Bronchial epithelial cell (primary cell): ENCODE results near the gene ABHD4. TPM values are rescaled to one million over a fixed set of nuclear protein-coding genes. Genes with fewer than 3 reads are reported as not detected.

Source experiments
- DNase-seq: peaks from one replicate; pipeline ENCODE4 v3.0.0-alpha.2; 2010; ENCODE audit warnings: low read depth
- FAIRE-seq: peaks from 2 replicates; lab custom pipeline; 2011; peaks lifted over from hg19 to GRCh38; lab: Jason Lieb, UNC
- H3K27me3 ChIP-seq: 2 replicates; pipeline ENCODE4 v1.5.1; 2011; ENCODE audit warnings: low read length; ENCODE audit not compliant: control insufficient read depth, insufficient read depth
- H3K36me3 ChIP-seq: 2 replicates; pipeline ENCODE4 v1.5.1; 2011; ENCODE audit warnings: low read length; ENCODE audit not compliant: control insufficient read depth, insufficient read depth
- H3K4me3 ChIP-seq: 2 replicates; pipeline ENCODE4 v1.5.1; 2011; ENCODE audit warnings: mild to moderate bottlenecking, low read depth, low read length, control low read depth
- CTCF ChIP-seq: IDR thresholded peaks from 2 replicates; pipeline ENCODE4 v1.5.1; 2011; ENCODE audit warnings: mild to moderate bottlenecking, moderate library complexity, low read length, control low read depth, inconsistent platforms; ENCODE audit not compliant: insufficient read depth, severe bottlenecking
- total RNA-seq: library from RNA; depleted of rRNA; stranded (reverse); fragments of >200 nt; gene quantifications from 2 replicates; pipeline ENCODE4 v1.2.1, GENCODE V29; 2014

ABHD4 gene
- total RNA-seq, 1 donor from 2014 or later, result 5.3 TPM

GRCh38 chr14:22601996-22602395 is 3.9 kb downstream of the ABHD4 start:
- peaks cover 26% of the 10 kb centered on the region for H3K36me3 ChIP-seq
- no peaks in the 10 kb centered on the region for H3K27me3 ChIP-seq
- no peak for TF ChIP-seq CTCF
- no peak for DNase-seq
- FAIRE-seq, result no peak
- no peak overlapping the region for H3K4me3 ChIP-seq

- FAIRE-seq (no peak), DNase-seq (peak; percentile 81)
- TF ChIP-seq CTCF, result no peak
- Histone ChIP-seq H3K36me3 (peaks cover 32% of the 10 kb centered on the region), H3K4me3 (no peak overlapping the region), H3K27me3 (no peaks in the 10 kb centered on the region)
Measured at GRCh38 chr14:22602862-22603261, 4.8 kb downstream of the ABHD4 start.

DNA sequence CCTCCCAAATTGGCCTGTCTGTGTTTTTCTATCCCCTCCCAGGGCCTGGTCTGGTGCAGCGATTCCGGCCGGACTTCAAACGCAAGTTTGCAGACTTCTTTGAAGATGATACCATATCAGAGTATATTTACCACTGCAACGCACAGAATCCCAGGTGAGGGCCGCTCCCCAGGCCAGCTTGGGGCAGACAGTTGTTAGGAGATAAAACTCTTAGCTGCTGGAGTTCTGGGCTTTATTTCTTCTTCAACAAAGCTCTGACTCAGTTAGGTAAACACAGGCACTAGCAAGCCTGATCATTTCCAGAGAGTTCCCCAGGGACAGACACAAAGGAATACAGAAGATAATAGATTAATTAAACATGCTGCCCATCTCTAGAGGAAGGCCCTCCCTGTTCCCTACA is 8.3 kb downstream of the ABHD4 start:
- TF ChIP-seq CTCF, result no peak
- Histone ChIP-seq H3K4me3 (no peak overlapping the region), H3K27me3 (no peaks in the 10 kb centered on the region), H3K36me3 (peaks cover 46% of the 10 kb centered on the region)
- FAIRE-seq (no peak), DNase-seq (peak; percentile 55)

DNA sequence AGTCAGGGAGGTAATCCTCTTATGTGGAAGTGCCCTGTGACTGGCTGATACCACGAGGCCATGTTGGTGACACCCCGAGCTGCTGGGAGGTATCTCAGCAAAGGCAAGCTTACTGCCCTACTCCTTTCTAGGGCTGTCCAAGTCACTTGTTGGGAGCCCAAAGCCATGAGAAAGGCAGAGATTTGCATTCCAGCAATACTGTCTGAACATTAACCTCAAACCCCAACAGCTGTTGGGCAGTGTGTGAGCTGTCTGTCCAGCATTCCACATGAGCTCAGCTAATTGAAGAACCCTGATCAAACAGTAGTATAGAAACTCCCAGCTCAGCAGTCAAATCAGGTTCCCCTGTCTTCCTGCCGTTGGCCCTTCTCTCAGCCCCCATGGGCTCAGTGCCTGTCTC is 9.2 kb downstream of the ABHD4 start:
- FAIRE-seq, result no peak
- DNase-seq, result no peak
- Histone ChIP-seq H3K36me3 (peaks cover 39% of the 10 kb centered on the region), H3K27me3 (no peaks in the 10 kb centered on the region), H3K4me3 (no peak overlapping the region)
- no peak for TF ChIP-seq CTCF

DNA sequence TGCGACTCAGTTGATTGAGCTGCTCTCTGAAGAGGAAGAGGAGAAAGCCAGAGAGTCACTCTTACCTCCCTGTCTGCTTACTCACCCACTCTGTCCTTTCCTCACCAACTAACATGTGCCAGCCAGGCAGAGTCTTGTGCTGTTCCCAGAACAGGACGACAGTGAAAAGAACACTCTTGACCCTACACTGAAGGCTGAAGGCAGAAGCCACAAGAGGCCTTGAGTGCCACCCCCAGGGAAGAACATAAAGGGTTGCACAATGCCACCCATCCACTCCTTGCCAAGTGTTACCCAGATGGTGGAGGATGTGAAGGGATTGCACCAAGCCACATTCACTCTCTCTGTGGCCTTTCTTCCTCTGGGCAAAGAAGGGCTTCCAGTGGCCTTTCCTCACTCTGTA is 12.8 kb downstream of the ABHD4 start:
- no peak for TF ChIP-seq CTCF
- Histone ChIP-seq H3K36me3 (peaks cover 24% of the 10 kb centered on the region), H3K27me3 (no peaks in the 10 kb centered on the region), H3K4me3 (no peak overlapping the region)
- FAIRE-seq (no peak), DNase-seq (no peak)

DNA sequence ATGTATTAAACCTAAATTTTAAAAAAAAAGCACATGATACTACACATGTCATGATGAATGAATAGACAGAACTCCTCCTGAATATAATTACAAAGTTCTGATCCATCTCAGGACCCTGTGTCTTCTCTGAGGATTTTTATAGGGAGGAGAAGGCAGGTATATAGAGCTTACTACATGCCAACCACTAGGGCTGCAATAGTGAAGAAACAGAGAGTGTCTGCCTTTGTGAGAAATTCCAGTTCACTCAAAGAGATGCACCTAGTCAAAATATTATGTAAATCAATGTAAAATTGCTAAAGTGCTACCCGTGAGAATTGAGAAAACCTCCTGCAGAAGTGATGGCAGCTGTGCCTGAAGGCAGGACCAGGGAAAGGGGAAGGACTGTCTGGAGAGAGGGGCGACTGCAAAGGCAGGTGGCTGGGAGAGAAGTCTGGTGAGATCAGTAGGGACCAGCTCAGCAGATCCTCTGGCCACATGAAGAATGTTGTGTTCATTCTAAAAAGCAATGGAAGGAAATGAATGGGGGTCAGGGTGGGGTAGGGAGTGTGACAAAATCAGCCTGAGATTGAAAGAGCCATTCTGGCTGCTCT is 15.1 kb downstream of the ABHD4 start:
- no peak for FAIRE-seq
- no peak for DNase-seq
- Histone ChIP-seq H3K36me3 (peaks cover 13% of the 10 kb centered on the region), H3K4me3 (no peak overlapping the region), H3K27me3 (no peaks in the 10 kb centered on the region)
- peak; percentile 13 for TF ChIP-seq CTCF
